Measurements from ENCODE around the gene CFAP43.
A peak's percentile ranks its signal among the peaks of the same experiment; 100 is the strongest.

The CFAP43 gene

GRCh38 chr10:104199567-104199966 is 32.6 kb downstream of the CFAP43 start:
- Histone ChIP-seq H3K36me3 (ENCODE audit: control insufficient read depth in 1 of 2, insufficient read depth in 2 of 2, low read length in 2 of 2) (no peaks in the 10 kb centered on the region), H3K14ac (ENCODE audit: low read length) (no peak overlapping the region), H4K12ac (ENCODE audit: low read depth, low read length) (no peak overlapping the region), H3K4ac (ENCODE audit: low read depth, low read length) (no peak overlapping the region), H4K8ac (ENCODE audit: low read depth, low read length) (no peak overlapping the region), H3K23ac (ENCODE audit: low read length) (no peak overlapping the region), H3K27ac (ENCODE audit: low read depth, low read length) (no peak overlapping the region), H3K4me2 (ENCODE audit: low read length) (no peak overlapping the region), H2BK12ac (ENCODE audit: low read length) (no peak overlapping the region), H2AK5ac (ENCODE audit: low read length) (no peak overlapping the region), H3K9ac (ENCODE audit: low read length) (no peak overlapping the region), H3K4me1 (ENCODE audit: control insufficient read depth in 1 of 2, insufficient read depth in 2 of 2, low read length in 2 of 2) (no peaks in the 10 kb centered on the region), H2AFZ (ENCODE audit: insufficient read depth, low read length, poor library complexity) (no peak overlapping the region), H2BK5ac (ENCODE audit: low read depth, low read length, poor library complexity) (no peak overlapping the region), H3K4me3 (ENCODE audit: low read depth, low read length) (no peak overlapping the region), H3K18ac (ENCODE audit: low read length) (no peak overlapping the region), H4K91ac (ENCODE audit: low read depth, low read length) (no peak overlapping the region), H3K9me3 (ENCODE audit: insufficient read depth, low read depth, low read length) (no peaks in the 10 kb centered on the region), H3K79me2 (ENCODE audit: control insufficient read depth, insufficient read depth, low read length, poor library complexity) (no peaks in the 10 kb centered on the region), H3K27me3 (ENCODE audit: insufficient read depth, low read length) (no peaks in the 10 kb centered on the region), H3K79me1 (ENCODE audit: low read length) (no peaks in the 10 kb centered on the region), H2BK120ac (ENCODE audit: insufficient read depth, low read length, poor library complexity) (no peak overlapping the region)
- DNase-seq: no peak
- WGBS (ENCODE audit: extremely low coverage, insufficient coverage, insufficient read length): no CpG with 5 or more reads among the region's 2 CpGs

GRCh38 chr10:104197364-104197763 is 34.8 kb downstream of the CFAP43 start:
- Histone ChIP-seq H4K91ac (ENCODE audit: low read depth, low read length) (no peak overlapping the region), H3K4me1 (ENCODE audit: control insufficient read depth in 1 of 2, insufficient read depth in 2 of 2, low read length in 2 of 2) (no peaks in the 10 kb centered on the region), H2BK12ac (ENCODE audit: low read length) (no peak overlapping the region), H3K23ac (ENCODE audit: low read length) (no peak overlapping the region), H3K79me1 (ENCODE audit: low read length) (no peaks in the 10 kb centered on the region), H3K9ac (ENCODE audit: low read length) (no peak overlapping the region), H4K12ac (ENCODE audit: low read depth, low read length) (no peak overlapping the region), H3K4ac (ENCODE audit: low read depth, low read length) (no peak overlapping the region), H2BK120ac (ENCODE audit: insufficient read depth, low read length, poor library complexity) (no peak overlapping the region), H2AK5ac (ENCODE audit: low read length) (no peak overlapping the region), H3K79me2 (ENCODE audit: control insufficient read depth, insufficient read depth, low read length, poor library complexity) (no peaks in the 10 kb centered on the region), H3K36me3 (ENCODE audit: control insufficient read depth in 1 of 2, insufficient read depth in 2 of 2, low read length in 2 of 2) (no peaks in the 10 kb centered on the region), H3K27ac (ENCODE audit: low read depth, low read length) (no peak overlapping the region), H3K4me3 (ENCODE audit: low read depth, low read length) (no peak overlapping the region), H2AFZ (ENCODE audit: insufficient read depth, low read length, poor library complexity) (no peak overlapping the region), H3K9me3 (ENCODE audit: insufficient read depth, low read depth, low read length) (no peaks in the 10 kb centered on the region), H3K27me3 (ENCODE audit: insufficient read depth, low read length) (no peaks in the 10 kb centered on the region), H2BK5ac (ENCODE audit: low read depth, low read length, poor library complexity) (no peak overlapping the region), H4K8ac (ENCODE audit: low read depth, low read length) (no peak overlapping the region), H3K18ac (ENCODE audit: low read length) (no peak overlapping the region), H3K14ac (ENCODE audit: low read length) (no peak overlapping the region), H3K4me2 (ENCODE audit: low read length) (no peak overlapping the region)
- WGBS (ENCODE audit: extremely low coverage, insufficient coverage, insufficient read length): no CpG with 5 or more reads among the region's 2 CpGs
- DNase-seq: peak in 1 of 2 donors; percentile 25

GRCh38 chr10:104195706-104196105 is 36.5 kb downstream of the CFAP43 start:
- H2BK120ac ChIP-seq (ENCODE audit: insufficient read depth, low read length, poor library complexity): no peak overlapping the region
- H3K79me2 ChIP-seq (ENCODE audit: control insufficient read depth, insufficient read depth, low read length, poor library complexity): no peaks in the 10 kb centered on the region
- WGBS (ENCODE audit: extremely low coverage, insufficient coverage, insufficient read length): no CpG with 5 or more reads among the region's 2 CpGs
- H3K9me3 ChIP-seq (ENCODE audit: insufficient read depth, low read depth, low read length): no peaks in the 10 kb centered on the region
- H2AK5ac ChIP-seq (ENCODE audit: low read length): no peak overlapping the region
- no peak overlapping the region for H3K4ac ChIP-seq (ENCODE audit: low read depth, low read length)
- no peak overlapping the region for H4K8ac ChIP-seq (ENCODE audit: low read depth, low read length)
- H3K27ac ChIP-seq (ENCODE audit: low read depth, low read length): no peak overlapping the region
- no peaks in the 10 kb centered on the region for H3K36me3 ChIP-seq (ENCODE audit: control insufficient read depth in 1 of 2, insufficient read depth in 2 of 2, low read length in 2 of 2)
- H3K4me1 ChIP-seq (ENCODE audit: control insufficient read depth in 1 of 2, insufficient read depth in 2 of 2, low read length in 2 of 2): no peaks in the 10 kb centered on the region
- DNase-seq: no peak
- H4K12ac ChIP-seq (ENCODE audit: low read depth, low read length): no peak overlapping the region
- no peak overlapping the region for H3K23ac ChIP-seq (ENCODE audit: low read length)
- H3K4me2 ChIP-seq (ENCODE audit: low read length): no peak overlapping the region
- H3K18ac ChIP-seq (ENCODE audit: low read length): no peak overlapping the region
- no peak overlapping the region for H4K91ac ChIP-seq (ENCODE audit: low read depth, low read length)
- no peak overlapping the region for H2BK12ac ChIP-seq (ENCODE audit: low read length)
- no peak overlapping the region for H2BK5ac ChIP-seq (ENCODE audit: low read depth, low read length, poor library complexity)
- H3K27me3 ChIP-seq (ENCODE audit: insufficient read depth, low read length): no peaks in the 10 kb centered on the region
- H3K79me1 ChIP-seq (ENCODE audit: low read length): no peaks in the 10 kb centered on the region
- no peak overlapping the region for H3K9ac ChIP-seq (ENCODE audit: low read length)
- no peak overlapping the region for H3K14ac ChIP-seq (ENCODE audit: low read length)
- no peak overlapping the region for H3K4me3 ChIP-seq (ENCODE audit: low read depth, low read length)
- no peak overlapping the region for H2AFZ ChIP-seq (ENCODE audit: insufficient read depth, low read length, poor library complexity)

GRCh38 chr10:104193787-104194186 is 38.4 kb downstream of the CFAP43 start:
- no peak overlapping the region for H2BK5ac ChIP-seq (ENCODE audit: low read depth, low read length, poor library complexity)
- no peak overlapping the region for H3K14ac ChIP-seq (ENCODE audit: low read length)
- no peak overlapping the region for H4K12ac ChIP-seq (ENCODE audit: low read depth, low read length)
- no peak overlapping the region for H3K23ac ChIP-seq (ENCODE audit: low read length)
- H3K18ac ChIP-seq (ENCODE audit: low read length): no peak overlapping the region
- no peaks in the 10 kb centered on the region for H3K36me3 ChIP-seq (ENCODE audit: control insufficient read depth in 1 of 2, insufficient read depth in 2 of 2, low read length in 2 of 2)
- H3K79me1 ChIP-seq (ENCODE audit: low read length): no peaks in the 10 kb centered on the region
- H2BK12ac ChIP-seq (ENCODE audit: low read length): no peak overlapping the region
- no peaks in the 10 kb centered on the region for H3K79me2 ChIP-seq (ENCODE audit: control insufficient read depth, insufficient read depth, low read length, poor library complexity)
- no peak overlapping the region for H3K27ac ChIP-seq (ENCODE audit: low read depth, low read length)
- no peak overlapping the region for H4K8ac ChIP-seq (ENCODE audit: low read depth, low read length)
- no peaks in the 10 kb centered on the region for H3K27me3 ChIP-seq (ENCODE audit: insufficient read depth, low read length)
- H3K4me2 ChIP-seq (ENCODE audit: low read length): no peak overlapping the region
- H3K4ac ChIP-seq (ENCODE audit: low read depth, low read length): no peak overlapping the region
- no peak overlapping the region for H3K9ac ChIP-seq (ENCODE audit: low read length)
- H2AFZ ChIP-seq (ENCODE audit: insufficient read depth, low read length, poor library complexity): no peak overlapping the region
- H2BK120ac ChIP-seq (ENCODE audit: insufficient read depth, low read length, poor library complexity): no peak overlapping the region
- no peaks in the 10 kb centered on the region for H3K9me3 ChIP-seq (ENCODE audit: insufficient read depth, low read depth, low read length)
- no peak overlapping the region for H2AK5ac ChIP-seq (ENCODE audit: low read length)
- WGBS (ENCODE audit: extremely low coverage, insufficient coverage, insufficient read length): no CpG with 5 or more reads among the region's 17 CpGs
- no peaks in the 10 kb centered on the region for H3K4me1 ChIP-seq (ENCODE audit: control insufficient read depth in 1 of 2, insufficient read depth in 2 of 2, low read length in 2 of 2)
- H3K4me3 ChIP-seq (ENCODE audit: low read depth, low read length): no peak overlapping the region
- DNase-seq: no peak
- H4K91ac ChIP-seq (ENCODE audit: low read depth, low read length): no peak overlapping the region

All from trophoblast cell (in vitro differentiated cells and primary cell).